Stimulated activated CD4-positive, alpha-beta T cell treated with anti-CD3 and anti-CD28 coated beads, Interleukin-12 subunit alpha, Interleukin-12 subunit beta, amount 100 ng/mL, for 24 hours (primary cell): ENCODE data around the gene SCTR.
A peak's percentile ranks its signal among the peaks of the same experiment; 100 is the strongest.
"Not testable (repeated sequence)": the region's sequence is repeated elsewhere in the genome, so short reads cannot be mapped to it uniquely, and the experiment has no call there.

Source experiments
- DNase-seq, 2 experiments: peaks; one replicate each; pipeline ENCODE4 v3.0.0-alpha.2; 2020; ENCODE audit warnings: low read depth in 2 of 2

SCTR gene

GRCh38 chr2:119408221-119408619 is 116.1 kb downstream of the SCTR start:
- no peak for DNase-seq

GRCh38 chr2:119407430-119408220 is 116.7 kb downstream of the SCTR start:
- DNase-seq, result peak in 1 of 2 experiments; percentile 11

DNA sequence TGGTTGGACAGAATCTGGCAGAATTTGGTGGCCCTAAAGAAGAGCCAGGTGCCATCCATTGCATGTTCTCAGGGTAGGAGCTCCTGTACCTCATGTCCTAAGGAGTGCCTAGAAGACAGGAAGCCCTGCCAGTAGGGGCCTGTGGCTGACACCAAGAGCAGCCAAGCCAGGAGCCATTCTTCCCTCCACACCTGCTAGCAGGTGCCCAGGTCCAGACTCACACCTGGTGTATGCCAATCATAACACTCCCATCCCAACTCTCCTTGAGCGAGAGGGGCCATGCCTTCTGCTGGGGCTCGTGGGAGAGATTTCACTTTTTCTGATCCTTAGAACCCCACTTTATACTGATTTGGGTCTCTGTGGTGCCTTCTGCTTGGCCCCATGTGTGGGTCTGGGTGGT is 119.1 kb downstream of the SCTR start:
- no peak for DNase-seq

- DNase-seq, result not testable (repeated sequence)
Observed at GRCh38 chr2:119403618-119404017, 120.7 kb downstream of the SCTR start.

DNA sequence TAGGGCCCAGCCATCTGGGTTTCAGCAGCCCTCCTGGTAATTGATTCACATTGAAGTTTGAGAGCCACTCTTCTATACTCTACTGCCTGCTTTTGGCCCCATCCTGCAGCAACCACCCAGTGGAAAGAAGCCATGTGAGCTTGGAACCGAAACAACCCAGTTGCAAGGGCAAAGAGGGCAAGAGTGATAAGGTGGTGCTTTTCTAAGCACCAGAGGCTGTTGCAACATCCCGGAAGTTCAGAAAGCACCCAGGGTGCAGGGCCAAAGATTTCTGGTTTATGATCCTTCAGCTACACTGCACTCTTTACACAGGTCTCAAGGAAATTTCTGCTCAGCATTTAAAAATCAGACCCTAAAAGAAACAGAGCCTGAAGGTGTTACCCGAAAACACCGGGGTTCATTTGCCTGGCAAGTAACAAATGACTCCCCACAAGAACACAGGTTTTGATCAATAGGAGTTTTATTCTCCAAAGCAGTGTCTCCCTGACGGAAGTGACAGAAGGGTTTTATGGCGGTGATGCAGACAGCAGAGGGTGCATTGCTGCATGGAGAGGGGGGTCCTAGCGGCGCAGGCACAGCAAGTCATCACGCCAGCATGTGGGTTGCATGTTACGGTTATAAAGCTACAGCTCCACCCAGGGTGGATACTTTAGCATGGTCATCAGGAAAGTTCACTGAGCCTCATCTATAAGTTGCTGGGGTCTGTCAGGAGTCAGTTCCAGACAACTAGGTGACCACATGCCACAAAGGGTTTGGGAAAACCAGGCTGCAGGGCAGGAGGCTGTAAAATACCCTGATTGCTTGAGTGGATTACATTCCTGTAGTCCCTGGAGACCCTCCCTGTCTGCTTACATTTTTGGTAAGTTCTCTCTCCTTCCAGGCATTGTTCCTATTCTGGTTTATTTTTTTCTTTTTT is 121.4 kb downstream of the SCTR start:
- no peak for DNase-seq

- DNase-seq, result no peak
Observed at GRCh38 chr2:119402106-119402505, 122.2 kb downstream of the SCTR start.

GRCh38 chr2:119397196-119397595 is 127.1 kb downstream of the SCTR start:
- DNase-seq, result no peak

DNA sequence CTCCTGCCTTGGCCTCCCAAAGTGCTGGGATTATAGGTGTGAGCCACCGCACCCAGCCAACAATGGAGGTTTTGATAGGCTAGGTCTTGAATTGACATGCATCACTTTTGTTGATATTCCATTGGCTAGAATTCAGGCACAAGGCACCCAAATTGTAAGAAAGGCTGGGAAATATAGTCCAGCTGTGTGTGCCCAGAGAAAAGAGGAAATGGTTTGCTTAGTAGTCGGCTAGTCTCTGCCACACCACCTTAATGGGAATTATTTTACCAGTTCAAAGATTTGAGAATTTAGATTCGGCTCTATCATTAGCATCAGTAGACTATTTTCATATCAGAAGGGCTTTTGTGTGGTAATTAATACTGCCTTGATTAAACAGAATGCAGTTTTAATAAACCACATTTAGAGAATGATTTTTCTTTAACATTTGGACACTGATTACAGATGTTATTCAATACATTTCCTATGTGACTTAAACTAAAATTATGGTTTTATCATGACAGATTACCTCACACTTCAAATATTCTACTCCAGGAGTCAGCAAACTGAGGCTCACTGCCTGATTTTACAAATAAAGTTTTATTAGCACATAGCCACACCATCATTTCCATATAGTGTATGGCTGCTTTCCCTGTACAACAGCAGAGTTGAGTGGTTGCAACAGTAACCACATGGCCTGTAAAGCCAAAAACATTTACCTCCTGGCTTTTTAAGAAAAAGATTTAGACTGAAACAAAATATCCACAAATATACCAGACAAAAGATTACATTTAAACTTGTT is 130.1 kb downstream of the SCTR start:
- DNase-seq, result no peak
